B cell (primary cell): ENCODE data around the gene GLOD4. TPM values are rescaled to one million over a fixed set of nuclear protein-coding genes. Genes with fewer than 3 reads are reported as not detected.

Experiments
- ATAC-seq: fragments of 200-7000 bp; cut with Tn5 transposase; one replicate; pipeline ENCODE4 v1.10.0; 2021; ENCODE audit warnings: low read depth, mild to moderate bottlenecking, moderate number of reproducible peaks, moderate library complexity
- CTCF ChIA-PET: fragments of 350-600 bp; sonication (Branson Sonifier 250); formaldehyde crosslinking; loops from one replicate; lab custom pipeline; 2021; ENCODE audit warnings: antibody characterized with exemption, inconsistent platforms; lab: Charles Lee
- POLR2A ChIA-PET: fragments of 350-600 bp; sonication (Branson Sonifier 250); formaldehyde crosslinking; loops from one replicate; lab custom pipeline; 2021; ENCODE audit warnings: antibody characterized with exemption; lab: Charles Lee
- DNase-seq: peaks from one replicate; pipeline ENCODE4 v3.0.0; 2013
- H2AFZ ChIP-seq: 2 replicates; pipeline ENCODE4 v1.6.1; 2012; ENCODE audit warnings: mild to moderate bottlenecking, low read depth, low read length; ENCODE audit not compliant: insufficient read depth, poor library complexity, severe bottlenecking
- H3K27ac ChIP-seq, 2 donors: 1 replicate in 1 of 2; 2 replicates in 1 of 2; pipeline ENCODE4 v1.5.1; 2012 to 2013; ENCODE audit warnings: low read length in 2 of 2, mild to moderate bottlenecking in 2 of 2, moderate library complexity in 1 of 2
- H3K27me3 ChIP-seq, 4 experiments: fragments of 200-600 bp in 1 of 4; sonication (generic) in 1 of 4; replicated peaks in 1 of 4; 1 replicate in 2 of 4; 2 replicates in 2 of 4; pipeline versions ENCODE4 v1.6.1 to v1.7.0; 2013 to 2016; ENCODE audit warnings: low read length in 3 of 4, mild to moderate bottlenecking in 2 of 4, mixed read lengths in 1 of 4, moderate library complexity in 1 of 4; ENCODE audit not compliant: insufficient read depth in 4 of 4, control insufficient read depth in 3 of 4; ENCODE audit errors: control extremely low read depth in 1 of 4
- H3K36me3 ChIP-seq, 2 experiments: replicated peaks in 1 of 2; 1 replicate in 1 of 2; 2 replicates in 1 of 2; pipeline versions ENCODE4 v1.6.1 to v1.7.1; 2013; ENCODE audit warnings: low read length in 1 of 2; ENCODE audit not compliant: insufficient read depth in 2 of 2, control insufficient read depth in 1 of 2; ENCODE audit errors: control extremely low read depth in 1 of 2, extremely low read depth in 1 of 2
- H3K4me1 ChIP-seq, 2 donors: fragments of 200-600 bp in 1 of 2; sonication (generic) in 1 of 2; 1 replicate in 1 of 2; 2 replicates in 1 of 2; pipeline versions ENCODE4 v1.5.1 to v1.6.1; 2013 to 2017; ENCODE audit warnings: low read length in 2 of 2; ENCODE audit not compliant: control insufficient read depth in 2 of 2, insufficient read depth in 2 of 2
- H3K4me2 ChIP-seq: replicated peaks from 2 replicates; pipeline ENCODE3; 2012; ENCODE audit warnings: mild to moderate bottlenecking, low read depth, low read length; ENCODE audit not compliant: poor library complexity, severe bottlenecking
- H3K4me3 ChIP-seq, 5 experiments: fragments of 200-600 bp in 1 of 5; sonication (generic) in 1 of 5; 1 replicate in 3 of 5; 2 replicates in 2 of 5; pipeline versions ENCODE4 v1.5.1 to v1.7.0; 2011 to 2016; ENCODE audit warnings: low read length in 4 of 5, mild to moderate bottlenecking in 4 of 5, low read depth in 2 of 5, control low read depth in 1 of 5, moderate library complexity in 1 of 5; ENCODE audit not compliant: insufficient read depth in 1 of 5; ENCODE audit errors: control extremely low read depth in 1 of 5, extremely low read depth in 1 of 5
- H3K79me2 ChIP-seq: fragments of 200-600 bp; sonication (generic); one replicate; pipeline ENCODE4 v1.6.0; 2016; ENCODE audit warnings: low read length; ENCODE audit not compliant: control insufficient read depth, insufficient read depth
- H3K9ac ChIP-seq: fragments of 200-600 bp; sonication (generic); 2 replicates; pipeline ENCODE4 v1.6.1; 2017; ENCODE audit warnings: mild to moderate bottlenecking, low read length, moderate library complexity
- H3K9me3 ChIP-seq, 3 donors: one replicate each; pipeline versions ENCODE4 v1.6.1 to v1.7.1; 2013; ENCODE audit warnings: low read length in 2 of 3; ENCODE audit not compliant: control insufficient read depth in 2 of 3, insufficient read depth in 1 of 3; ENCODE audit errors: control extremely low read depth in 1 of 3
- H4K20me1 ChIP-seq: 2 replicates; pipeline ENCODE4 v1.6.0; 2012; ENCODE audit warnings: mild to moderate bottlenecking, low read length; ENCODE audit not compliant: insufficient read depth, control insufficient read depth, poor library complexity, severe bottlenecking
- H3K27ac Mint-ChIP-seq: one replicate; pipeline ENCODE4 v1.8.0; 2021; ENCODE audit warnings: mixed read lengths
- H3K27me3 Mint-ChIP-seq: one replicate; pipeline ENCODE4 v1.8.0; 2021; ENCODE audit warnings: mixed read lengths
- H3K4me1 Mint-ChIP-seq: one replicate; pipeline ENCODE4 v1.8.0; 2021; ENCODE audit warnings: mixed read lengths
- H3K4me3 Mint-ChIP-seq: one replicate; pipeline ENCODE4 v1.8.0; 2021; ENCODE audit warnings: mixed read lengths
- H3K9me3 Mint-ChIP-seq: one replicate; pipeline ENCODE4 v1.8.0; 2022; ENCODE audit warnings: mixed read lengths; ENCODE audit not compliant: insufficient read depth
- CTCF ChIP-seq: fragments of 200-600 bp; IDR thresholded peaks from one replicate; pipeline ENCODE4 v1.8.0; 2022; ENCODE audit warnings: antibody characterized with exemption, mild to moderate bottlenecking
- EZH2 ChIP-seq: IDR thresholded peaks from 2 replicates; pipeline ENCODE4 v1.6.1; 2012; ENCODE audit warnings: borderline replicate concordance, low read depth, mild to moderate bottlenecking, moderate library complexity, low read length; ENCODE audit not compliant: insufficient read depth, poor library complexity, severe bottlenecking
- WGBS: methylation state at CpG from one replicate; pipeline ENCODE4 v1.1.5; 2013; ENCODE audit warnings: missing lambda C conversion rate; ENCODE audit not compliant: insufficient coverage; 5-methylcytosine and 5-hydroxymethylcytosine counted together
- intact Hi-C: fragments of 100-400 bp; cut with micrococcal nuclease; formaldehyde crosslinking; loops from one replicate; pipeline ENCODE4 v1.10.0; 2022
- polyA plus RNA-seq: library from polyadenylated mRNA; depleted of rRNA; stranded (reverse); fragments of >200 nt; gene quantifications from 2 replicates; pipeline ENCODE4 v1.2.3, GENCODE V29; 2012
- total RNA-seq, 2 donors: library from RNA; stranded (reverse); fragments of 120-200 nt in 1 of 2; gene quantifications; 1 replicate in 1 of 2; 2 replicates in 1 of 2; pipeline versions ENCODE4 v1.2.3 to v1.2.4, GENCODE V29; 2013 to 2022

Gene GLOD4
- total and polyA plus RNA-seq, 2 donors (not counting 1 experiment from before 2014, with no cell fraction given), result 24.0 to 77.4 TPM

GRCh38 chr17:774313-774584, 7.8 kb downstream of the GLOD4 start:
- WGBS, result 93% methylated on average over 4 of the region's 5 CpGs
- H3K4me1 Mint-ChIP-seq, result no peaks in the 10 kb centered on the region
- H3K9me3 Mint-ChIP-seq, result no peaks in the 10 kb centered on the region
- no peak overlapping the region for H3K27ac Mint-ChIP-seq
- Histone ChIP-seq H3K4me2 (no peak overlapping the region), H3K9me3 (no peaks in the 10 kb centered on the region), H3K79me2 (peaks cover 28% of the 10 kb centered on the region), H3K27me3 (no peaks in the 10 kb centered on the region), H4K20me1 (peaks cover 9% of the 10 kb centered on the region), H3K27ac (no peak overlapping the region), H2AFZ (no peak overlapping the region), H3K4me1 (no peaks in the 10 kb centered on the region), H3K4me3 (no peak overlapping the region), H3K36me3 (peaks cover 14 to 72% of the 10 kb centered on the region in 2 experiments), H3K9ac (no peak overlapping the region)
- H3K4me3 Mint-ChIP-seq, result no peak overlapping the region
- ATAC-seq, result no peak
- intact Hi-C loops, result no loop called here
- no peaks in the 10 kb centered on the region for H3K27me3 Mint-ChIP-seq
- DNase-seq, result no peak
- ChIA-PET POLR2A (no interaction called here), CTCF (no interaction called here)
- TF ChIP-seq CTCF (no peak), EZH2 (no peak)

- Mint-ChIP-seq H3K27ac (no peak overlapping the region), H3K4me1 (no peaks in the 10 kb centered on the region), H3K9me3 (no peaks in the 10 kb centered on the region), H3K27me3 (no peaks in the 10 kb centered on the region), H3K4me3 (no peak overlapping the region)
- Histone ChIP-seq H3K79me2 (peaks cover 24% of the 10 kb centered on the region), H3K4me3 (no peak overlapping the region), H3K9ac (no peak overlapping the region), H3K9me3 (no peaks in the 10 kb centered on the region), H3K36me3 (peaks cover 16 to 77% of the 10 kb centered on the region in 2 experiments), H3K27ac (no peak overlapping the region), H2AFZ (no peak overlapping the region), H4K20me1 (peaks cover 9% of the 10 kb centered on the region), H3K4me1 (no peaks in the 10 kb centered on the region), H3K27me3 (no peaks in the 10 kb centered on the region), H3K4me2 (no peak overlapping the region)
- DNase-seq (no peak), ATAC-seq (no peak)
- 95% methylated on average over 7 of the region's 14 CpGs for WGBS
- ChIA-PET CTCF (no interaction called here), POLR2A (no interaction called here)
- intact Hi-C loops, result no loop called here
- no peak for TF ChIP-seq EZH2
Measured at GRCh38 chr17:773467-774312, 8.4 kb downstream of the GLOD4 start.
